GM19324 (cell line): ENCODE measurements around the gene PPP6R3.
"Not testable (repeated sequence)": the region's sequence is repeated elsewhere in the genome, so short reads cannot be mapped to it uniquely, and the experiment has no call there.

Source experiments
- ATAC-seq: cut with Tn5 transposase; IDR thresholded peaks from one replicate; pipeline ENCODE4 v1.9.1; 2021; ENCODE audit warnings: mild to moderate bottlenecking, moderate library complexity; ENCODE audit not compliant: unreplicated experiment, low FRiP score

PPP6R3 gene

DNA sequence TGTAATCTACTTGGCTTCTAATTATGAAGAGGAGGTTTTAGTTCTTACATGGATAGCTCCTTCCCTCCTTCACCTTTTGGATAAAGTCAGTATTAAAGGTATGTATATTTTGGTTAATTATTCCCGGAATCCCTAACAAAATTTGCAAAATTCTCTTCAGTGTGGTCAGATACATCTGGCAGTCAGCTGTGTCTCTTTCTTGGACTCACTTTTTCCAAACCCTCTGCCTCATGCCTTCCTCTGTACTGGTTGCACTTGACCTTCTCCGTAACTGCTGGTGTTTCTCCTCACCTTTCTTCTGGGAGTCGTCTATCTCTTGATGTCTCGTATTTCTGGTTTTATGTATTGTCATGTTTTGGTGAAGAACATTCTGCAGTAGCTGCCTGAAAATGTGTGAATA is 62.5 kb downstream of the PPP6R3 start:
- no peak for ATAC-seq

DNA sequence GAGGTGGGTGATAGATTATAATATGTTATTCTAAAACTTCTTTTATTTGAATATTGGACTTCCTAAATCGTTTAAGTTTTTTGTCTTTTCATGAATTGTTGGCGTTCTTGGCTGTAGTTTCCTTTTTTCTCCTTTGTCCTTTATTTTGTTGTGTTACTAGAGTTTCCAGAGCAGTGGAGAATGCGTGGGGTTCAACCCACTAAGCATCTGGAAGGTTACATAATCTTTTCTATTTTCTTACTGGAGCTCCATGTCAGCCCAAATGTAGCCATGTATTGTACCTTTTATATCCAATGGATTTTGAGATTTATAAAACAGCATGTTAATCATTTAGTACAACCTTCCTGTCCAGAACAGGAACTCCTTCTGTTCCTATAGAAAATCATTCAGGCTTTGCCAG is 63.2 kb downstream of the PPP6R3 start:
- no peak for ATAC-seq

DNA sequence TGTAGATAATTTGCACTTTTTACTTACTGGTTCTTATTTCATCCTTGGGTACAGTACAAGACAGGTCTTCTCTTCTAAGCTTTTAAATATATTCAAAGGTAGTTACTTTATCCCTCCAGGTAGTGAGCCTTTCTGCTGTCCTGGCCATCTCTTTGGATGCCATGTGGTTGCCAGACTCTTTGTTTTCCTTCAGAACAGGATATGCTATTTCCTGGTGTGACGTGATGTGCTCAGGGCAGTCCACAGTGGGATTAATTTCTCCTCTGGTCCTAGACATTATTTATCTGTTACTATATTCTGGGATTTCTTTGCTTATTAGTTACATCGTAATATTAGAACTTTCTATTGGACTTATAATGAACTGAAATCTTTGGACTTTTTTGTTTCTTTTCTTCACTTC is 63.7 kb downstream of the PPP6R3 start:
- ATAC-seq: no peak

DNA sequence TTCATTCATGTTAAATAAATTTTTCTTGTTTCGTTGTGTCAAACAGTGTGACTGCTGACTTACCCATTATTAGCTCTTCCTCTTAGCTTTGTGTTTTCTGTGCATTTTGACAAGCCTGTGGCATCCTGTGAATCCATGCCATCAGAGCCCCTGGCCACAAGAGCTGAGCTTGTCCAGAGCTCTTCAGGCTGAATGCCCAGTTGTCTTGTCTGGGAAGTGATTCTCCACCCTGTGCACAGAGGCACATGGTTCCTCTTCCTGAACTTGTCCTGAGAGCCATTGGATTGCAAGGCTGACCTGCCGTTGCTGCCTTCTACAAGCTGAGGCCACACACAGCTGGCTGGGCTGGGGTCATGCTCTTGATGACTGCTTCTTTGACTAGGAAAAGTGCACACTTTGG is 64.1 kb downstream of the PPP6R3 start:
- no peak for ATAC-seq

DNA sequence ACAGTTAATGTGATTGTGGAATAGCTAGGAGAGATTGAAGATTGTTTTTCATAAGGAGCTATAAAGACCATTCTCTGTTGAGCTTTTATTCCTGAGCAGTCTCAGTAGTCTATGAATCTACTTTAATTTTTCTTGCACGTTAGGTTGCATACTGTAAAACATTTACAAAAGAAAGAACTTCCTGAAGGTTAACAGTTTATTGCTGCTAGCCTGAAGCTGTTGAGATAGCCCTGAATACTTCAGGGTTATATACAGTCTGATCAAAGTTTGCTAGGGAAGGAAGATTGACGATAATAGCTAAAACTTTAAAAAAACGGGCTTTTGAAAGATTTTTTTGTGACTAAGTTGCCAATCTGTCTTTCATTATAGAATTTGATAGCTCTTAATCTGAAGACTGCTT is 64.8 kb downstream of the PPP6R3 start:
- no peak for ATAC-seq

DNA sequence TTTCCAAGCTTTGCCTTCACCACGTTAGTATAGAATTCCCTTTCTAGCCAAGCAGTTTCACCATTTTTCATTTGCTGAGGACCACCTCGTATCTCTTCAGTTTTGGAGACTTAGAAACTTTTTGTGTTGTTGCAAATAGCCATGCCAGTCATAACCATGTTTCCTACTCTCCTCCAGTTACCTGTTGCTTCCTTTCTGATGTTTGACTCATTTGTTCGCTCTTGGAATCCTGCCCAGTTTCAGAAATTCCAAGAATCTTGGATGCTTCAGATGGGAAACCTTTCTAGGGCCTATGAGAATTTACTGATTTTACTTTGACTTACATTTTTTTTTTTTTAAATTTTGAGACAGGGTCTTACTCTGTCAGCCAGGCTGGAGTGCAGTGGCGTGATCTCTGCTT is 65.4 kb downstream of the PPP6R3 start:
- no peak for ATAC-seq

DNA sequence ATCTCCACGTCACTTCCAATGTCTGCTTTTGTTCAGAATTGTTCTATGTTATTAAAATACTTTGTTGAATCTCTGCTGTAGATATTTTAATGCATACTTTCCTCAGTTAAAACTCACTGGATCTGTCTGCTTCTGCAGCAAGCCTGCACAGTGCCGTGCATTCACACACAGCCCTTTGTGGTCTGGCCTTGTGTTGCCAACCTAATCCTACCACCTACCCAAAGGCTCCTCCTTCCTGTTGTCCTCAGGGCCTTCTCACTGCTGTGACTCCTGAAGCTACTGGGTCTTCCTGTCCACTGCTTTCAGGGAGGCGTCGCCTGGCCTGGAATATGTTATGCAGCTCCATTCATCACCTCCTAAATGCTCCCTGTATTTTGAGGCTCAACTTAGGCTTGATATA is 67.0 kb downstream of the PPP6R3 start:
- no peak for ATAC-seq

DNA sequence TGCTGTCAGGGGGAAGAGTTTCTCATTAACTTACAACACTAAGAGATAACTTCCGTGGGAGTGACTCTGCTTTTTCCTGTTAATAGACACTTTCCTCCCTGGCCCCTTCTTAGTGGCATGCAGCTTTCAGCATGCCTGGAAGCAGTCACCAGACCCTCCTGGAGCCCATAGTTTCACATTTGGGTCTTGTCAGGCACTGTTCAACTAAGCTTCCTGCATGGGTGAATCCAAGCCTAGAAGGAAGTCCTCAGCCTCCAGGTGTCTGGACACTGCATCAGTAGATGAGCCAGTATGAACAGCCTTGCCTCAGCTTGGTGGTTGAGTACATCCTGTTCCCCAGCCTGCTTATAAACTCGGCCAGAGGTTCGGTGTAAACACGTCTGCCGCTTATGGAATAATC is 68.1 kb downstream of the PPP6R3 start:
- ATAC-seq: no peak

DNA sequence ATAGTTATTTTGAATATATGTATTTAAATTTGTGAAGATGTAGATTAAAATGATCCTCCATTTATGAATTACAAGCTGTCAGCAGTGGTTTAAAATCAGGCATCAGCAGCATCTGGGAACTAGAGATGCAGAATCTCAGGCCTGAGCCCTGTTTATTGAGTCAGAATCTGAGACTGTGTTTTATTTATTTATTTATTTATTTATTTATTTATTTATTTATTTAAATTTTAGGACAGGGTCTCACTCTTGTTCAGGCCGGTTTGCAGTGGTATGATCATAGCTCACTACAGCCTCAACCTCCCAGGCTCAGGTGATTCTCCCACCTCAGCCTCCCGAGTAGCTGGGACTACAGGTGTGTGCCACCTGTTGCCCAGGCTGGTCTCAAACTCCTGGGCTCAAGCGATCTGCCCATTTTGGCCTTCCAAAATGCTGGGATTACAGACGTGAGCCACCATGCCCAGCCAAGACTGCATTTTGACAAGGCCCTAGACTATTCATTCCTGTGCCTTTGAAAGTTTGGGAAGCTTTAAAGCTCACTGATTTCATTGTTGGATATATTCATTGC is 70.7 kb downstream of the PPP6R3 start:
- ATAC-seq: no peak

DNA sequence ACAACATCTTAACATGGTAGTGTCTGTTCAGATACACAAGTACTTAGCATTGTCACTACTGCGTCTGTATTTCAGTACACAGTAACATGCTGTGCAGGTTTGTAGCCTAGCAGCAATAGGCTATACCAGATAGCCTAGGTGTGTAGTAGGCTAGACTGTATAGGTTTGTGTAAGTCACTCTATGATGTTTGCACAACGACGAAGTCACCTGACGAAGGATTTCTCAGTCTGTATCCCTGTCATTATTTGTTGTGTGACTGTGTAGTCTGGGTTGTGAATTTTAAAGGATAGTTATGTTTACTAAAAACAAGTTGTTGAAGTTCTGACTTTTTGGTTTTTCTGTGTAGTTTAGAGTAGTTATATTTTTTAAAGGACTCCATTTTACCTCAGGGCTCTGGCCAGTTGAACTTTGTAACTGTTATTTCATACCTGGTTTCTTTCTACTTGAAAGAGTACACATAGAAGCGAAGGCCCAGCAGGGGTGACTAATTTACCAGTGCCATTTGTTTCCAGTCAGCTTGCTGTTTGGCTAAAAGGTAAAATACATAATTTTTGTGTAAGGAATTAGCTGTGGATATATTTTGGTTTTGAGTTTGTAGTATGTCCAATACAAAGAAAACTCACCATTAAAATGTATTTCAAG is 72.3 kb downstream of the PPP6R3 start:
- ATAC-seq: no peak

DNA sequence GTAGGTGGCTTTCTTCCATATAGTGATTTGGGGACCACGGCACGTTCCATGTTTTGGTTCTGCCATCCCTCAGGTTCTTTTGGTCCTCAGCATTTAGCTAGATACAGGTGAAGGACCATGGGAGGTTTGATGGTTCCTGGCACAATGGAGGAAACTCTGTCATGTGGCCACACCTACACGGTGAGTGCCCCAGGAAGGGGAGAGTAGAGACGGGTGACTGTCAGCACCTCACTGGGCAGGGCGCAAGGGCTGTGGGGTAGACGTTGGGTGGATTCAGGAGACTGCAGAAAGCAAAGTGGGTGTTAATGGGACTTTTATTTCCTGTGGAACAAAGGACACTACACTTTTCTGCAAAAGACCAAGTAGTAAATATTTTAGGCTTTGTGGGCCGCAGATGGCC is 73.4 kb downstream of the PPP6R3 start:
- ATAC-seq: no peak

DNA sequence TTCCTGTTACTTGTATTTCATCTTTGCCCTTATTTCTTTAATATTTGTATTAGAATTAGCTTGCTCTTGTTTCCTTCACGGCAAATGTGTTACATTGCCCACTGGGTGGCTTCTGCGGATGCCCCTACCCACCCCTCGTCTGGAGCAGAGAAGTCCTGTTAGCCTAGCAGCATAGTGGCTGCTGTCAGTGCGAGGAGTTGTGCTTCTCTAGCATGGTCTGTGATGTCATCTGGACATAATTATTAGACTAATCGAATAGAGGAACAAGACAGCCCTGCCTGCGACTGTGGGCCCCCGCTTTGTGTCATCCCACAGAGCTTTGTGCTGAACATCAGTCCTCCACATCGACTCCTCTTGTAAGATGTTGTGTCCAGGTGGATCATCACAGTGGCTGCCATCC is 74.5 kb downstream of the PPP6R3 start:
- no peak for ATAC-seq

DNA sequence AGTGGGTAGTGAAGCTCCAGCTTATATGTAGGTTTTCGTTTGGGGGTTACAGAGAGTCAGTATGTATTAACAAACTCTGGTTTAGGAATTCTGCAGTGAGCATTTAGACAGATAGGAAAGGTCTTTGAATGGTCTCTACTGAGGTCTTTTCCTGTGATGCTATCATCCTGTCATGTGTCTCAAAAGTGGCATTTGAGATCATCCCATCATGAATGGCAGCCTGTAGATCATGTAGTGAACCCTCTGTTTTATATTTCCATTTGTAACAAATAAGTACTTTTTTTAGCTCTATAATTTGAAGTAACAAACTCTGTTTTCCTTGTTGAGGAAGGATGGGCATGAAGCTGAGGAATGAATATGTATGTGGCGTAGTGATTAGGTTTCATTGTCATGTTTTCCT is 76.2 kb downstream of the PPP6R3 start:
- no peak for ATAC-seq

DNA sequence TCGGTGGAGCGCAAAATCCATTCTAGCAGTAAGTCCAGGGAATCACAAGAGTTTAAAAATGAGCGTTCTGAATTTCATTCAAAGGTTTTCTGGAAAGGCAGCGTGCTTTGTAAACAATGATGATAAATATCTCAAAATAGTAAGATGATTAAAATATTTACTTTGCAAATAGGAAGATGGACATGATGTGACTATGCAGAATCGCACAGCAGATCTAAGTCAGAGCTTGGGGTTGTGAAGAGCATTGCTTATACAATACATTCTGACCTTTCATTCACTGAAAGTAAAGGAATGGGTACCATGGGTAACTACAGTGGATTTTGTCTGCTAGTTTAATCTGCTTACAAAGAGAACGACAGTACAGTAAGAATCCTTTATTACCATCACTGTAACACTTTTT is 77.5 kb downstream of the PPP6R3 start:
- ATAC-seq: no peak

DNA sequence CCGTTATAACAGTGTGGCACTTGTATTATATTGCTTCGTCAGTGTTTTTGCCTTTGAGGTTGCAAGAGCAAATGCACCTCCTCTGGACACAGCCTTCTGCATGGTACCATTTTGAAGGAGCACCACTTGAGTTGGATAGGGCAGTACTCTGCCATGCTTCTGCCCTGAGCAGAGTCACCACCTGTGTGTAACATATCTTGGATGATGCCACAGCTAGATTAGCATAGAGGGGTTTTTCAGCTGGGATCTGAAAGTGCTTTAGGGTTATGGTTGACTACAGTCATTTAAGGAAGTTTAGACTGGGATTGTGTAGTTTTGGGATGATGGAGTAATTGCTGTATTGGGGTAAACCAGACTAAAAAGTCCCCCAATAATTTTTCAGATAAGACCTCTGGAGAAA is 78.8 kb downstream of the PPP6R3 start:
- ATAC-seq: no peak

DNA sequence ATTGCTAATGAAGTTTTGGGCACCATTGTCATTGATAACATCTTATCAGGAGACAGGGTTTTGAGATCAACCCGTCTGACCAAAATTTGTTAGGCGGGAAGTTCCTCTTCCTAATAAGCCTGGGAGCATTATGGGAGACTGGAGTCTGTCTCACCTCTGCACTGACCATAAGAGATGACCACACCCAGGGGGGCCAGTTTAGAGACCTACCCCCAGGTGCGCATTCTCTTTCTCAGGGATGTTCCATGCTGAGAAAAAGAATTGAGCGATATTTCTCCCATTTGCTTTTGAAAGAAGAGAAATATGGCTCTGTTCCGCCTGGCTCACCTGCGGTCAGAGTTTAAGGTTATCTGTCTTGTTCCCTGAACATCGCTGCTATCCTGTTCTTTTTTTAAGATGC is 80.0 kb downstream of the PPP6R3 start:
- ATAC-seq: not testable (repeated sequence)

DNA sequence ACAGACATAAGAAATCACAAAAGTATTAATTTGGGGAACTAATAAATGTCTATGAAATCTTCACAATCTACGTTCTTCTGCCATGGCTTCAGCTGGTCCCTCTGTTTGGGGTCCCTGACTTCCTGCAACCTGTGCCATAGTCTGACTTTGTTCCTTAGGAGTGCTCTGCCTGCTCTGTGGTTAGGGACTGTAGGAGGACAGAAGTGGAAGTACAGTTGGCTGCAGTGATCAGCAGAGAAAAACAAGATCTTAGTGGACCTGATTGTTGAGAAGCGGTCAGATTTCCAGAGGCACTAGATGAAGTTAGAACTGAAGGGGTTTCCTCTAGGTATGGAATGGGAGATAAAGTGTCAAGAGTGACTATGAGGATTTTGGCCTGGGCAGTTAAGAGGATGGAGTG is 80.6 kb downstream of the PPP6R3 start:
- no peak for ATAC-seq

DNA sequence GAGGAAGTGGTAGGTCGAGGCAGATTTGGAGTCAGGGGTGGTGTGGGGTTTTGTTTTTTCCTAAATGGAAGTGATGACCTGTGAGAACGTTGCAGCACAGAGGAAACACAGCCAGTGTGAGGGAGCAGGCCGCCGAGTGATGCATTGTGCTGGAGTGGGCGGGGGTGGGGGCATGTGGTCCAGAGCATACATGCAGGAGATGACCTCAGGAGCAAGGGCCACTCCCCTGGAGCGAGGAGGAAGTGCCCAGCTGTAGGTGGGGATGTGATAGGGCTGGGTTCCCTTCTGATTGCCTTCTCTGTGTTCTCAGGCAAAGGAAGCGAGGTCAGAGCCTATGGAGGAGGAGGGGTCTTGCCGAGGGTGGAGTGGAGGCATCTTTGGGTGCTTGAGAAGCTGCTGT is 81.4 kb downstream of the PPP6R3 start:
- ATAC-seq: no peak

DNA sequence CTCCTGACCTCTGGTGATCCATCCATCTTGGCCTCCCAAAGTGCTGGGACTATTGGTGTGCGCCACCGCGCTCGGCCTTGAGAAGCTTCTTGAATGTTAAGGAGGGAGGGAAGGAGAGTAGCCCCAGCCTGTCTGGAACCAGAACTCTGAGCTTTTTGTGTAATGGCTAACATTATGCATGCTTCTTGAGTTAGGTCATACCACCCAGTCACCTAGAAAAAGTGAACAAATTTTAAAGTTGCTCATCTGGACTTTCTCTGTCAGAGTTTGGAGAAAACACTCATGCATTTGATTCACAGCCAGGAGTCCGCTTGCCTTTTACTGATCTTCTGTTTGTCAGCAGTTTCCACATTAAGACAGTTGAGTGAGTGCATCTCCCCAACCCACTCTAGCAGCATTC is 82.1 kb downstream of the PPP6R3 start:
- ATAC-seq: no peak

DNA sequence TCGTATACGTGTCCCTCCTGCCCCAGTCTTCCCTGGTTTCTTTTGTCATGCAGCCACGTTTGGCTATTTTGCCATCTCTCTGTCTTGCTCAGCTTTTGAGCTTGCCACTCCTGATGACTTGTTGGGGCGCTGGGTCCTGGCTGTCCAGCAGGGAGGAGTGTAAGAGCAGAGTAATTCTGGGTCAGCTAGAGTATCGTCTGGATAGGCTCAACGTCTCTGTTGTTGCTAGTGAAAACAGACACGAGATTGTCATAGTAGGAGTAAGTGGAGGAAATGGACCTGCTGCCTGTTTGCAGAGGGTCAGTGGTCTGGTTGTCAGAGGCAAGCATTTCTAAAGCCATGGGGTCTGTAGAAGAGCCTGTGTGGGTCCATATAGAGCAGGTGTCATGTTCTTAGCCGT is 83.0 kb downstream of the PPP6R3 start:
- ATAC-seq: no peak

DNA sequence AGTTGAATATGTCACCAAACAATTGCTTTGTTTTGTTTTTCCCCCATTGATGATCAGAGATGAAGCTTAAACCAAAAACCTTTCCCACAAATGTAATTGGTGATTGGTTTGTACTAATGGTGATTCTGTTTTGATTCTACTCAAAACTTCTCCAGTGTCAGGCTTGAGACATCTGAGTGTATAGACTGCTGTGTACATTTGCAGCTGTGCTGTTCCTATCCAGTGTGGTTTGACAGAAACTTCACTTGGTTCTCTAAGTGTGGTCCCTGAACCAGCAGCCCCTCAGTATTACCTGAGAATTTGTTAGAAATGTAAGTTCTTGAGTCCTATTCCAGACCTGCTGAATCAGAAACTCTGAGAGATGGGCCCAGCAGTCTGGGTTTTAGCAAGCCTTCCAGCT is 84.8 kb downstream of the PPP6R3 start:
- ATAC-seq: no peak

DNA sequence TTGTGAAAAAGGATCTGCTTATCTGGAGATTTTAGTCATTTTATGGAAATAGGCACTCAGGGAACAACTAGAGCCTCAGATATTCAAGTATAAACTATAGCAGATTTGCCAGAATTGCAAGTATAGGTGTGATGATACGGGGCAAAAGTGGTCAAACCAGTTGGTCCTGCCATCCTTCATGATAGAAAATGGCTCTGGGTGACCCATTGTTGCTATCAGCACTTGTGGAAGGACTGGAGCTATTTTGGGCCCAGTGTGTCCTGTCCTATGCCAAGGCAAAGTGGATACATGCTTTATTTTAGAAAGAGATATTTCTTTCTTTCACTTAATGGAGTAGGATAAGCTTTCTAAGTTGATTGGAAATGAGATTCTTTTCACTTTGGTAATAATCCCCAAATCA is 85.2 kb downstream of the PPP6R3 start:
- ATAC-seq: no peak

DNA sequence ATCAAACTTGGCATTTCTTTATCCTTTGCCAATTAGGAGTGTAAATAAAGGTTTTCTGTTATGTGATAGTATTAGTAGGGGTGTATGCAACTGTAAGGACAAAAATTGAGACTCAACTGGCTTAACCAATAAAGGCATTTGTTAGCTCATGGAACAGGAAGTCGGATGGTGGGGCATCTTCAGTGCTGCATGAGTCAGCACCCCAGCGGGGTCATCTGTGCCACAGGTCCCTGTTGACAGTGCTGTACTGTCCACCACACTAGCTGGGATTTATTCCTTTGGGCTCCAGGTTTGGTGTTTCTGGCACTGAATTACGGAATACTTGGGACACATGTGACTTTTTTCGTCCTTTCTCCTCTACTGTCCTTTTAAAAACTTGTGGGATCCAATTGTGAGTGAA is 86.0 kb downstream of the PPP6R3 start:
- no peak for ATAC-seq
